HG03135 (cell line): ENCODE measurements around the gene GSTM4.
A peak's percentile ranks its signal among the peaks of the same experiment; 100 is the strongest.

Experiments
- ATAC-seq: cut with Tn5 transposase; IDR thresholded peaks from one replicate; pipeline ENCODE4 v1.9.1; 2021; ENCODE audit warnings: mild to moderate bottlenecking, moderate library complexity; ENCODE audit not compliant: unreplicated experiment

The GSTM4 gene

DNA sequence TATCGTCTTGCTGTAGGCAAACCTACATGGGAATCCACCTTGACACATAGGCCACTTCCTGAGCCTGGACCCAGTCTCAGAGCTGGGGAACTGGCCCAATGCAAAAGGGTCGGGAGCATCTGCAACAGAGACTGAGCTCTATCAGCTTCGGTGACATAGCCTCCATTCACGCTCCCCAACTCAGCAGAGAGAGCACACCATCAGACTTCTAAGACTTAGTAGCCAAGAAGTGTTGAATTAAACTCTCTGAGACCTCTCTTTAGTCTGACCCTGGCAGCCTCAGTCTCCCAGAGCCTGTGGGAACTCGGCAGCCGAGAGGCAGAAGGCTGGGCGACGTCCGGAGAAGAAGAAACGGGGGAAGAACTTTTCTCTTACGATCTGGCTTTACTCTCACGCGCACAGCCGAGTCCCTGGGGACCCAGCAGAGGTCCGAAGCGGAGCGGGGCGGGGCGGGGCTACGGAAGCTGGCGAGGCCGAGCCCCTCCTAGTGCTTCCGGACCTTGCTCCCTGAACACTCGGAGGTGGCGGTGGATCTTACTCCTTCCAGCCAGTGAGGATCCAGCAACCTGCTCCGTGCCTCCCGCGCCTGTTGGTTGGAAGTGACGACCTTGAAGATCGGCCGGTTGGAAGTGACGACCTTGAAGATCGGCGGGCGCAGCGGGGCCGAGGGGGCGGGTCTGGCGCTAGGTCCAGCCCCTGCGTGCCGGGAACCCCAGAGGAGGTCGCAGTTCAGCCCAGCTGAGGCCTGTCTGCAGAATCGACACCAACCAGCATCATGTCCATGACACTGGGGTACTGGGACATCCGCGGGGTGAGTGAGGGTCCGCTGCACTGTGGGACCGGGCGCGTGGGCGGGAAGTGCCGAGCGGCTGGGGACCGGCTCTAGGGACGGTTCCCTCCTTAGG lies at the start of gene GSTM4:
GSTM4 (plus strand) TSS at position 485 of the 905 bp plus-strand sequence; CDS start at position 776, 291 bp downstream.
- ATAC-seq: peak; percentile 84

DNA sequence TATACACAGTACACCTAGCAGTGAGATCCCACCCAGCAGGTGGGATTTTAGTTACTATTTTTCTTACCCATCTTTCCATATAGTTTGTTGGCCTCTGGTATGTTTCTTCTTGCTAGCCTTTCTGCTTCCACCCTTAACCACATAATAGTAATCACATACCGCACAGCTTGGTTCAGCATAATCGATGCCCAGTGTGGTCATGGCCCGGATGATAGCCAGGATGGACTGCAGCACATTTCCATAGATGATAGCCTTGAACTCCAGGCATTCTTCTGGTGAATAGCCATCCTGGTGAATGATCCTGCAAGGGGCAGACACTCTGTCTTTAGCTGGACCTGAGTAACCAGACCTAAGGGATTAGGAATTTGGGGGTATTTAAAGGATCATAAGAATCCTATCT lies 46.0 kb upstream of the GSTM4 start:
- ATAC-seq: no peak

- ATAC-seq: no peak
Measured at GRCh38 chr1:109610609-109611307, 45.1 kb upstream of the GSTM4 start.

GRCh38 chr1:109611308-109611990 lies 44.5 kb upstream of the GSTM4 start:
- no peak for ATAC-seq

DNA sequence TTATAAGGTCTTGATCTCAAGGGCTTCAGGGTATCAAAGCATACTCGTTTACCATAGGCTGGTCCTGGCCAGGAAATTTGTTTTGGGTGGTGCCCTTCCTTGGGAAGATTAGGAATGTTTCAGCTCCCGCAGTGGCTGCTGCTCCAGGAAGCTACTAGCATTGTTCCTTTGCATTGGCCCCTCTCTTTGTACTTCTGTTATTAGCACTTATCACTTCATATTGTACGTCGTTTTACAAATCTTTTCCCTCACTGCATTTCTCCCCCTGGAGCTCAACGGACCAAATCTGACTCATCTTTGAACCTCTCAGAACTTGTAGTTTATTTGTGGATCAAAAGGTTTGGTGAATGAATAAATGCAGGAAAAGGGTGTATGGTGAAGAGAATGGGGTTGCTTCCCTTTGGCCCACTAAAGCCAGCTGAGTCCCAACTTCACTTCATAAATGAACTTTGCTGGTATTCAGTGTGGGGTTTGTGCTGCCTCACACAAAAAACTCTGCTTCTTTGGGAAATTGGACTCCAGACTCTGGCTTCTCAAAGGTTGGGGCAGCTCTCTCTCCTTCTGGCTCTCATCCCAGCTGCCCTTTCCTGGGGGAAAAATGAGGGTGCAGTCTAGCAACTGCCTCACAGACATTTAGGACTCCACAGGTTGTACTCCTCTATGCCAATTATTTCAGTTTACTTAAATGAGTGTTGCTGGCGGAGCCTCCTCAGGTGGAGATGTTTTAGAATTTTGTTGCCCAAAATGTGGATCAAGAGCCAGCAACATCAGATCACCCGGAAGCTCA lies 42.3 kb upstream of the GSTM4 start:
- ATAC-seq: no peak

- ATAC-seq: no peak
Measured at GRCh38 chr1:109615879-109616278, 40.0 kb upstream of the GSTM4 start.

GRCh38 chr1:109616391-109616790 lies 39.5 kb upstream of the GSTM4 start:
- no peak for ATAC-seq

DNA sequence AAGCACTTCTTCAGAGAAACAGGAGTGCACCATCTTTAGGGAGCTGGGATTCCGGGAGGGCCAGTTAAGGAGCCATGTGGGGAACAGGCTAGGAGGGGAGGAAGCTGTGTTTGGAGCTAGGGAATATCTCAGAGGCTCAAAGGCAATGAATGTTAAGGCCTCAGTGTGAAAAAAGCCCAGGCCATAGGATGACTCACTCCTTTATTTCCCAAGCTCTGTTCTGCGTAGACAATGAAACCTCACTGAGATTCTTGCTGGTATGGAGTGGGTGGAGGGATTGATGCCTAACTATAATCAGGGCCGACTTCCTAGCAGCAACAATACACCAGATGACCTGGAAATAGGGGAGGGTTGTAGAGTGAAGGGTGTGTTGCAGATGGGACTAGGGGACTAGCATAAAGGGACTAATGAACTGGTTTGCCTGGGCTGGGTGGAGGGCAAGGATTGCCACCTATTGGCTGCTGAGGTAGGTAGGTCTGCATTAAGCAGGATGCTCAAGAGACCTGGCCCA lies 38.6 kb upstream of the GSTM4 start:
- no peak for ATAC-seq

DNA sequence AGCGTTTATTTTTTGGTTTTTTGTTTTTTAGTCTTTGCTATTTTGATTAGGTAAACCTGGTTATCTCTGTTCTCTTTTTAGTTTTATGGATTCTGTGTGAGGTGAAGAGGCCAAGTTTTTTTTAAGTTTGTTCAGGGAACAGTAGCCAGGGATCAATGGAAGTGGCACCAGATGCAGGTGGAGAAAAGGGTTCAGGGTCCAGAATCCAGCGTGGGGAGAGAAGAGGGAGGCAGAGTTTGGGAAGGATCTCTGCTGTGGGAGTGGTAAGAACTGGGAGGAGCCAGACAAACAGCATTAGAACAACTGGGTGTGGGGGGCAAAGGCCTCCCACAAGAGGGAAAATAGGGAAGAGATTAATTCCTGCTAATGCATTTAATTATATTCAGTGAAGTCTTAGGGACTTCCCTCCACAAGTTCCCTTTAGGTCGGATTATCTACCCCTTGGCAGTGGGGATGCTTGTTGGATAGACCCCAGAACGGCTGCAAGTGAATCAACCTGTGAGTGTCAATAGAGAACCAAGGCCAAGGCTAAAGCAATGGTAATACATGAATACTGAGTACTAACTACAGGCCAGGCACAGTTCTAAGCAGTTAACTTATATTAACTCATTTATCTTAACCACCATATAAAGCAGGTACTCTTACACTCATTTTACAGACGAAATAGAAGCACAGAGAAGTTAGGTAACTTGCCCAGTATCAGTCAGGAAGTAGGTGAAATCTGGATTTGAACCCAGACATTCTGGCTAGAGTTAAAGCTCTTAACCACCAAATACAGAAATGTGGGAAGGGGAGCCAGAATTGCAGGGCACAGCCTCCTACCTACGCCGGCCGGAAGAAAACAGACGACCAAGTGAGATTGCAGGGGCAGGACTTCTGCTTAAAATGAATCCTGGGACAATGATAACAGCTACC lies 37.0 kb upstream of the GSTM4 start:
- ATAC-seq: no peak

DNA sequence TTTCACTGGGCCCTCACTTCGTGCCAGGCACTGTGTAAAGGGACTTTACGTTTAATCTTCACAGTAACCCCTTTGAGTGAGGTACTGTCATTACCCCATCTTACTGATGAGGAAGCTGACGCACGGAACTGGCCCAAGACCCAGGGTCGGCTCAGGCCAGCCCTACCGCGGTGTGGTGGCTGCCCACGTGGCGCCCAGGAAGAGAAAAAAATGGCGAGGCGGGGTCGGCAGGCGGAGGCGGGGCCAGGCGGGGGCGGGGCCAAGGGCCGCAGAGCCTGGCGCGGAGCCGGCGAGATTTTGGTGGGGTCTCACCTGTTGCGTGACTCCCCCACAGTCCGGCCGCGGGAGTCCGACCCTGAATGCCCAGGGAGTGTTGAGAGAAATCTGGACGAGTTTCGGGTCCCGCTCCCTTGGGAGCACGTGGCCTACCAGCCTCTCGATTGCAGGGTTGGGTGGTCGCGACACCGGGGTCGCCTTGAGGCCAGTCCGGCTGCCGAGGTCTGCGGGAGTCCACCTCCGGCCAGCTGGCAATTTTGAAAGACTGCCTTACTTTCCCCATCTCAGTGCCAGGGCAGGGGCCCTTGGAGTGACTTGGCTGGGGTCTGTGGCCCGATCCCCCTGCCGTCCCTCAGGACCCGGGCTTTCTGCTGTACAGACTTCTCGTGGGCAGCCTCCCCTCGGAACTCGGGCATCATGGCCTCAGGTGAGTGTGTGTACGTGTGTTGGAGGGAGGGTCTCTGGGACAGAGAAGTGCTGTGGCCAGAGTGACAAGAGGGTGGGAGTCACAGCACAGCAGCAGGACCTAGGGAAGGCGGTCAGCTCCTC lies 36.1 kb upstream of the GSTM4 start, which contains the start of the genes AMPD2 and GNAT2:
AMPD2 (plus strand) TSS at position 262 of the 825 bp plus-strand sequence. CDS start 1,339 bp downstream, outside the sequence.
GNAT2 (minus strand) TSS at position 41 of the 825 bp plus-strand sequence. CDS start 6,746 bp downstream, outside the sequence.
- ATAC-seq: peak; percentile 50

GRCh38 chr1:109620401-109620791 lies 35.5 kb upstream of the GSTM4 start:
- ATAC-seq: no peak

- peak; percentile 68 for ATAC-seq
Measured at GRCh38 chr1:109620841-109621286, 35.0 kb upstream of the GSTM4 start.

GRCh38 chr1:109621379-109622136 lies 34.3 kb upstream of the GSTM4 start:
- ATAC-seq: no peak

DNA sequence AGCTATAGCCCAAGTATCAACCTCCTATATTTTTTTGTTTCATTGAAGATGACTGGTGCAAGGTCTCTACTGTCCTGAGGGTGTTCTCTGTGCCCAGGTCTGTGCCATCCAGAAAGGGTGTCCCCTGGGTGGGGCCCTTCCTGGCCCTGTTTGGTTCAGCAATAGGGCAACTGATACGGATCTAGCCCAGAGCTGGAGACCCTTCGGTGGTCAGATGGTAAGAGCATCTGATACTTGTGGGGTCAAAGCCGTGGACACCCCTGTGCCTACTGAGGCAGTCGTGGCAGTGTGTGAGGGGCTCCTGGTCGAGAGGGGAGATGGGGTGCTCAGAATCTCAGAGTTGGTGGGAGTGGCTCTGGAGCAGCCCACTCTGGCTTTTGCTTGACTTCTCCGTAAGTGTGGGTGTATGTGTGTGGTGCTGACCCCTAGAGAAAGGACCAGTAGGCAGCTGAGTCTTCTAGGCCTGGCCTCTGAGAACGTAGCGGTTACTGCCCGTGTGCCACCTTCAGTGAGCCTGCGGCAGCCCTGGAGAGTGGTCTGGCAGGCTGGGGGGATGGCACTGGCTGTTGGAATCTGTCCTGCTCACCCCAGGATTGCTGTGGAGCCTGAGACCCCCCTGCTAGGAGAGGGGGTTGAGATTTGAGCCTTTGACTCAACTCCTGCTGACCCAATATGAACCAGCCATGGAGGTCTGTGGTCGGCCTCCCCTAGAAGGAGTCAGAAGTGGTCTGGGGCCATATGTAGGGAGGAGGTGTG lies 33.6 kb upstream of the GSTM4 start:
- ATAC-seq: no peak

- ATAC-seq: no peak
Measured at GRCh38 chr1:109622895-109623294, 33.0 kb upstream of the GSTM4 start.

- ATAC-seq: no peak
Measured at GRCh38 chr1:109623601-109624161, 32.2 kb upstream of the GSTM4 start.
